HG02840 (cell line): ENCODE results near the gene RAD51B.
A peak's percentile ranks its signal among the peaks of the same experiment; 100 is the strongest.

Experiments used
- ATAC-seq: cut with Tn5 transposase; IDR thresholded peaks from one replicate; pipeline ENCODE4 v1.9.1; 2021; ENCODE audit warnings: mild to moderate bottlenecking, moderate library complexity, moderate number of reproducible peaks; ENCODE audit not compliant: unreplicated experiment, low FRiP score

Gene RAD51B

DNA sequence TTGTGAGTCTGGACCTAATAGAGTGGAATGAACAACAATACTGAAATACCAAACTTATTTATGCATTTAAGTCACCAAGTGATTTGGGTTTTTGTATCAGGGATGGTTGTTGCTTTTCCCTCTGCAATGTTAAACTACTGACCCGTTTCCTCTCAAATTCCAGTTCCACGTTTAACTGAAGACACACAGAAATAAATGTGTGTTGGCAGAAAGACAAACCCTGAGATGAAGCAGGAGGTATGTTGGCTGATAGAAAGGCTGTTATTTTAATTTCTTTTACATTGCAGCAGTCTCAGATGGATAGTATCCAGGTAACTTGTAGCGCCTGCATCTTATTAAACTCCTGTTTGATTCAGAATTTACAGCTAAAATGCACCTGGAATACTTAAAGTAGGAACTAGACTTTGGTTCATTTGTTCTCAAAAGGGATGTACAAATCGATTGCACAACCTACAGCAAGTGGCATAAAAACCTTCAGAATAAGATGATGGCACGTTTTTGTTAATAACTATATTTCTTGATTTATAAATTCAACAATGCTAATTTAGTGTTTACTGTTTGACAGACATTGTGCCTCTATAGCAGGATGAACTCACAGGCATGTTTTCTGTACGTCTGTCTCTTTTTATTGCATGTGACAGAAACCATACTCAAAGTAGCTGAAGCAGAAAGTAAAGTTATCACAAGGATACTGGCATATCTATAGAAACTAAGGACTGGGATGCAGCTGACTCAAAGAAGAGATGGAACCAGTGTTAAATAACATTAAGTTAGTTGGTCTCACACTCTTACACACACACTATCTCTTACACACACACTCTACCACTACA is 567.6 kb downstream of the RAD51B start:
- ATAC-seq = no peak

DNA sequence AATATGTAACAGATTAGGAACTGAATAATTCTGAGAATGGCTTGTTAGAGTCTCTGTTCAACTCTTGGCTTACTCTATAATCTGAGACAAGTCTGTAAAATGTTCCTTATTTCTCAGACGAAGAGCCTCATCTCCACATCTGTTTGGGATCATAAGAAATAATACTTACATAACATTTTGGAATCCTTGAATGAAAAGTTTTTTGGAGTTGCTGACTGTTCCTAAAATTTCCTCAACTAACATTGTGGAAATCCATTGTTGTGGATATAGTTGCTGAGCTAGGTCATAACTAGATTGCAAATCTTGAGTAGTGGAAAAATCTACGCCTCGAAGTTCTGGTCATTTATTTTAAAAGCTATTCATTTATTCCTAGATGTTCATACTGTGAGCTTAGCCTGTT is 570.4 kb downstream of the RAD51B start:
- no peak for ATAC-seq

DNA sequence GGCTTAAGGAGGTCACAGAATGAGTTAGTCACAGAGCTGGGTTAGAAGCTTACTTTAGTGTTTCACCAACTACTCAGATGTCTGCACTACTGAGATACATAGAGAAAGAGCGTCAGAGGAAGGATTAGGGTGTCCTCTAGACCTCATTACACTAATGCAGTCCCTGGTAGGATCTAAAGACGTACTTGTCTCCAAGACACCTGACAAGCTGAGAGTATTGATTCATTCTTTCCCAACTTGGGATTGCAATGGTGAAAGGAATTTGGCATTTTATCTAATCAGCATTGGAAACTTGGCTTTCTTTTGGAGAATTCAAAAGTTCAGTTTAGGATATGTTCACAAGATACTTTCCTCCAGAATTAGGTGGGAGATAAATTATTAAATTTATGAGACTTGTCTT is 571.2 kb downstream of the RAD51B start:
- no peak for ATAC-seq

DNA sequence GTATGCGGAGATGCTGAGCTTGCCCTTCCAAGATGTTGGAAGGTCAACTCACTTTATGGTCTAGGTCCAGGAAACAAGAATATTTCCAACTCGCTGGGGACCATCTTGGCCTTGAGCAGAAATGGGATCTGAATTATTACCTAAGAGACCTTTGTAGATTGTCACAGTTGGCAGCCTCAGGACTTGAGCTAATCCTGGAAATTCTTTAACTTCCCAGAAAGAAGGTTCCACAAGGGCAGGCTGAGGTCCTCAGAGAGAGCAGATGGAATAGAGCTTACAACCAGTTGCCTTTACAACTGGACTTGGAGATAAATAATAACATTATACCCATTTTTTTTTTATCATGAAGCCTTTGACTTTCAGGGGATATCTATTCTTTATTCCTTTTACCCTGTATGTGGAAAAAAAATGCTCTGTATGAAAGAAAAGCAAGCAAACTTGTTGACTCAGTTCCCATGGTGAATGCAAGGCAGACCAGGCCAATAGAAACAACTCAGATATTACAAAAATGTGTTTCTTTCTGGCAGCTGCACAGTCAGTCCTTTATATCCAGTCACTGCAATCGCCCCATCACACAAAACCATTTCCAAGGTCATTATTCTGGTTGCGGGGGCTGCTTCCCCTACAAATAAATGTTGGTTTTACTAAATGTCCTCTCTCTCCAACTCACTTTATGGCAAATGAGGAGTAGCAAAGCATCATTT is 571.9 kb downstream of the RAD51B start:
- ATAC-seq = no peak

DNA sequence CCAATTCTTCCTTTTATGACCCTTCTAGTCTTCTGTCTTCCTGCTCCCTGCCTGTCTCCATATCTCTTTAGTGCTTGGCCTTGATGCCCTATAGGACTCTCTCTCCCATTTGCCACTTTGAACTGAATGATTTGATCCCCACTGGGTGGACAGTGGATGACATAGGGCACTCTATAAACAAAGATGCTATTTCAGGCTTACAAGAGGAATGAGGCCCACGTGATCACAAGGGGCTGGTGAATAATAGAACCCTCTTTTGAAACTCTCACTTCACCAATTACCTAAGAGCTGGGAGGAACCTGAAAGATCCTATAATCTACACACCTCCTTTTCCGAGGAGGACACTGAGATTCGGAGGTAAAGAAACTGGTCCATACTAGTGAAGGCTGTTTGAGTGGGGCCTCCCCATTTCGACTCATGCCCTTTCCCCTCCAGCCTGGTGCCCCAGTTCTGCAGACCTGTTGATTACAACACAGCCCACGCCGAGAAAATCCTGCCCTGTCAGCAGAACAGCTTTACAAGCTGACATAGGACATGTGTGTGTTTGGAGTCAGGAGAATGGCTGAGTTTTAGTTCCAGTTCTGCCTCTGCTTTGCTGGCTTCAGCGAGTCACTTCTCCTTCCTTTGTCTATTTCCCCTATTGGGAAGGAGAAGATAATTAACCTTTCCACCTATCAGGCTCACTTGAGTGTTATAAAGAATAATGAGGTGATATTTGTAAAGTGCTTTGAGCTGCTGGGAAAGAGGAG is 573.0 kb downstream of the RAD51B start:
- no peak for ATAC-seq

DNA sequence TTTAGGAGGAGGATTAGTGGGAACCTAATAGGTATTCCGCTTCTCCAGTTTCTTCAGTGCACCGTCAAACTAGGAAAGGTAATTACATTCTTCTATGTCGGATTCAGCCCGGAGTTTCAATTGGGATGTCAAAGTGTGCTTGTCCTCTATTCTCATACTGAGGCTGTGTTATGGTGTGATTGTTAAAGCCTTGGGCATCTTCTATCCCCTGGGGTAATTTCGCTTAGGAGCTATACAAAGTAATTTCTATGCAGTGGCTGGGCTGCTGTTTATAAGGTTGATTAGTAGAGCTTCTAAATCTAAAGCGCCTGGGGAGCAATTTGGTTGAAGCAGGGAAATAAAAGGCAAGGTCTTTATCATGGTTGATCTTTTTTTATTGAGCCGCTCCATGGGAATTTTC is 573.7 kb downstream of the RAD51B start:
- ATAC-seq = no peak

DNA sequence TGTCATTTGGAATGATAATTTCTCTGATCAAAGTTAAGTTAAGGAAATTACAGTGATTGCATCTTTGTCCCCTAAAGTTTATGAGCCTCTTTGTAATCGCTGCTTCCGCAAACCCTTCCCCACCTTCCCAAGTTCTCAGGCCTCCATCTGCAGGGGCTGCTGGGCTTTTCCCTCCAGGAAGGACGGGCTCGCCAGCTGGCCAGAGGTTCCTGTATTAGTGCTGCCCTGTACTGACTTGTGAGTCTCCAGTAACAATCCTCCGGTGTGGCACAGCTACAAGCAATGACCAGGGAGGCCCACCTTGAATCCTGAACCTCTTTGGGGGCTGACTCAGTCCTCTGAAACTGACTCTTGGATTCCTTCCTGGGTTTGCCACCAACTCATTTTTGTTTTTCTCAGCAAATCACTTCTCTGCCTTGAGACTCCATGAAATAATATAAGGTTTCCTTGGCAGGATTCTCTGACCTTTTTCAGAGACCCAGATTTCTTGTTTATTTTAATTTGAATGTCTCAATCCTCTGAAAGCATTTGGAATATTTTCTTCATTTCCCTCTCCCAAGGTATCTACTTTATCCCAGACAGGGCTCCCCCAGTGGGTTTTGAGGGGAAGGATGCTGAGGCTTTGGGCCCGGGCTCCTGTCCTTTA is 574.7 kb downstream of the RAD51B start:
- ATAC-seq = no peak

DNA sequence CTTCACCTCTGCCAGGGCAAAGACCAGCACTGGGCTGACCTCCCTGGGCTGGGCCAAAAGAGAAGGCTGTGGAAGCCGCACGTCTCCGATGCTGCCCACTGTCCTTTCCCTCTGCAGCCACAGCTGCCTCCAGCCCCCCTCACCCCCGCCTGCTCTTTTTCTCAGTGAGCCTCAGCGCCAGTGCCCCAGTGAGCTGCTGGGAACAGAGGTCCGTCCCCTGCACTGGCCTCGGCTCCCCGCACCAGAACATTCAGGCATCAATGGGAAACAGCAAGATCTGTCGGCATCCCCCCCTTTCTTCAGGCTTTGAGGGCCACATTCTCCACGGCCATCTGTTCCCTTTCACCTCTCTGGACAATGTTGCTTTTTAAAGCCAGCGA is 575.2 kb downstream of the RAD51B start:
- no peak for ATAC-seq

DNA sequence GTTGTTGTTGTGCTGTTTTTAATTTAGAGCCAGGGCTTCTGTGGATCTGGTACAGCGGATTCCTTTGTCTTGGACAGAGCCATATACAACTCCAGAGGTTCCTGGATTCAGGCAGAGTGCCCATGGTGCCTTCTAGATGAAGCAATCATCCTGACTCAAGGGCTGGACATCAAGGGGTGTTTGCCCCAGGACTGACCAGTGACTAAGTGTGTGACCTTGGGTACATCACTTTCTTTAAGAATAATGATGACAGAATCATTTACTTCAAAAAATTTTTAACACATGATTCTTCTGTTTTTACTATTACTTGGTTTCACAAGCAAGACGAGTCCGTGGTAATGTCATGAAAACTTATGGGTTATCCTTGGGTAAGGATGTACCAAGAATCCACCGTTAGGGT is 576.0 kb downstream of the RAD51B start:
- ATAC-seq = no peak

DNA sequence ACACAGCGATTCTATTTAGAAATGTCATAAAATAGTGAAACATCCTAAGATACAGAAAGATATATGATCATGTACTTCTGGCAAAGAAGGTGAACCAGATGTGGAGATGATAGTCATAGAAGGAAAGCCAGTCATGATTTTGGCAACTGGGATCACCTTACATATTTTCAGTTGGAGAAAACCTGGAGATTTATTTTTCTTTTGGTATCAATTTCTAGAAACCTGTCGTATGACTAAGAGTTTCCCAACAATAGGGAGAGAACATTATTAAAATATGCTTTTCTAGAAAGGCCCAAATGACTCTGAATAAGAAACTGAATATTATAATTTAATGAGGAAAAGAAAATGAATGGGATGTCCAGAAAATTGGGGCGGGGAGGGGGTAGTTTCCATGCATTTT is 576.9 kb downstream of the RAD51B start:
- no peak for ATAC-seq

DNA sequence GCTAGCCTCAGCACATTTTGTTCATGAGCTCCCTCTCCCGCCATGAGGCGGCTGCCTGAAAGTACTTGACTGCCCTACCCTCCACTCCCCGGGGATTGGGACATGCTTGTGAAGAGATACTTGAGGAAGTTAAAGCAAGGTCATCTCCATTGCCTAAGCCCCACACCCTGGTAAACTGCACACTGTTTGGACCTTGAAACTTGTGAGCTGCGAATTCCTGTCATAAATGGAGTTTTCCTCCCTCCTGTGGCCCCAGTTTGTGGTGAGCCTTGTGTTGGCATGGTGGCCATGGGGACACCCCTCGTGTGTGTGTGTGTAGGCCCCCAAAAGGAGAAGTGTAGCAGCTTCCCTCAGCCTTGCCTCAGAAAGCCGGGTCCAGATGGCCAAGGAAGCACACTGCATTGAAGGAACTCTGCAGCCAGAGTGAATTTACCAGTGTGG is 577.8 kb downstream of the RAD51B start:
- no peak for ATAC-seq

DNA sequence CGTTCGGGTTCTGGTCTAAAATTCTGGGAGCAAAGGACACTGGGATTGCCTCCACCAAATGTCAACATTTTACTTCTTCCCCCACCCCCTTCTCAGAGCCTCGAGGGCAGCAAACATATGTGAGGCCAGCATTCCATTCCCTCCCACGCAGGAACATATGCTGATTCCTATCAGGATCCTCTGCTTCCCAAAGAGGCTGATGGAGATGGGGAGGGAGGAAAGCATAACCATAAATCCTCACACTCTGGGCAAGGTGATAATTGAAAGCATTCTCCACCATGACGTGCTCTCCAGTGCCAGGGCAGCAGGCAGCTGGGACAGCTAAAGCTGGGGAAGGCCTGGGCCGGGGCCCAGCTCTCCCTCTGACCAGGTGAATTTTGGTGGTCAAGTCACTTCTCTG is 578.2 kb downstream of the RAD51B start:
- ATAC-seq = no peak

DNA sequence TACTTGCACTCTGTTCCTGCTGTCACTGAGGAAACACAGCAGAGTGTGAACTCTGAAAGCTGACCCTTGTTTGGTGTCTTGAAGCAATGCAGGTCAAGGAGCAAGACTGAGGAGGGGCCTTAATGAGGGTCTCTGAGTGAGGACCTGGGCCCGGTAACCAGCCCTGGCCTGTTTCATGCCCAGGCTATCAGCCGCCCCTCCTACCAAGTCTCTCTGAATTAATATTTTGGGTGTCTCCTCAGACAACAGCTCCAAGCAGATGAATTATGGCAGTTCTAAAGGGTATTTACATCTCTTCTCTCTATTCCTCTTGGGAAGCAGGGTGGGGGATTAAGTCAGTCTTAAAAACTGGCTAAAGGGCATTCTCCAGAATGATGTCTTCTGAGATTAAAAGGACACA is 578.8 kb downstream of the RAD51B start:
- ATAC-seq = no peak

DNA sequence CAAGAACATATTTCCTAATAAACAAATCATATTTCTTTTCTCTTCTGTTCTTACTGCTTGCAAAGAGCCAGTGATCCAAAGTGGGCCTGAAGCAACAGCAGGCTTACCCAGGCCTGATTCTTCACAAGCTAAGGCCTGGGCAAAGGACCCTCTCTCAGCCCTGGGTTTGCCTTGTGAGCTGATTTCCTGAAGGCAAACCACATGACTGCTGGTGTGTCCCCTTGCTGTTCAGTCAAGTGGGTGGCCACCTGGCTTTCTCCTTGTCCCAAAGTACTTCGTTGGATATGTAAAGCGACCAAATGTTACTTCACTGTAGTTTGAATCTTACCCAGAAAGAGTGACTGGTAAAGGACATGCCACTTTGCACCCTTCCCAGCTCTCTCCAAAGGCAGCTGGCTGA is 580.4 kb downstream of the RAD51B start:
- no peak for ATAC-seq

DNA sequence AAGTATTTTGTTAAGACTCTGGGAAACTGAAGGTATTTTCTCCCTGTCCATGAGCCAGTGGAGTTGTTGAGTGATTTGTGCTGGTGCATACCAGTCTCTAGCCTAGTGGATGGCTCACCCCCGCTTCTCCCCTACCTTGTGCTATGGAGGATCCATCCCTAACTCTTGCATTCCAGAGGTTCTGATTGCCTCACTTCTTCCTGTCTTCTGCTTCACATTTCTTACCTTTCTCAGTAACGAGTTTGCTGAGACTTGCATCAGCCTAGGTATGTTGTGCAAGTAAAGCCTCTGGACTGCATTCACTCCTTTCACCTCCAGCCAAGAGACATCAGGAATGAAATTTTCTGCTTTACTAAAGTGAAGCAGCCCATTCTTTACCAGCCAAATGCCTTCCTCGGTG is 581.7 kb downstream of the RAD51B start:
- no peak for ATAC-seq

DNA sequence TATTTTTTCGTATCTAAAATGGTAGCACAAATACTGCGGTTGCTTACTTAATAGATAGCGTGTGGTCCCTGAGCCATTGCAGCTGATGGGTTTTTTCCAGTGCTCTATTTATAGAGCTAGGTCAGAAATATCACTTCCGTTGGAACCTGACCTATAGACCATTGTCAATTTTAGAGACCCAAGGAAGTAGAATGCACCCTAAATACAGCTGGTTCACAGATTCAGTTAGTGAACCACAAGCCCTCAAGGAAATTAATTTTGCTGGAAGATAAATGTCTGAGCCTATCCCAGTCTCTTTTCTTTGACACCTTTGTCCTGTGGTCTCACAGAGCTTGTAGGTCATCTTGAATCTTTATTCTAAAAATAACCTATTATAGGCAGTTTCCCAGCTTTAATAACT is 582.3 kb downstream of the RAD51B start:
- peak; percentile 68 for ATAC-seq

DNA sequence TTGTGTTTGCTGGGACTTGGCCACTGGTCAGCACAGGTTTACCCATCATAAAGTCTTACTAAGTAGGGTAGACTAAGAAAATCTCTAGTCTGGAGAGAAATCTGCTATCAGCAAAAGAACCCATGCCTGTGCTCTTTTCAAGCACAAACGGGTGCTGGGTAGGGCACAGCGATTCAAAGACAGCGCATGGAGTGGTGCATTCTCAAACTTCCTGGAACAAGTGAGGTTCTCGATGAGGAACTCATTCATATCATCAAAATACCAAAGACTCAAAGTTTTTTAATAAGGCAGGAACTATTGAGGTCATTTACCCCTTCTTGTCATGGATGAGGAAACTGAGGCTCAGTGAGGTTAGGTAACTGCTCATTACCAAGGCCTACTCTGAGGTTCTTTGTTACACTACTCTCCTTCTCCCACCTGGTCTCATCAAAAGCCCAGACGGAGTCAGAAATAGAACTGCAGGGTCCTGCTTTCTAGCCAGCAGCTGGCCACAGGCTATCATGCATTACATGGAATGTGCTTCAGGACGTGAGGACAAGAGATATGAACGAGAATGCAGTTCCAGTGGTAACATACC is 583.0 kb downstream of the RAD51B start:
- ATAC-seq = no peak

DNA sequence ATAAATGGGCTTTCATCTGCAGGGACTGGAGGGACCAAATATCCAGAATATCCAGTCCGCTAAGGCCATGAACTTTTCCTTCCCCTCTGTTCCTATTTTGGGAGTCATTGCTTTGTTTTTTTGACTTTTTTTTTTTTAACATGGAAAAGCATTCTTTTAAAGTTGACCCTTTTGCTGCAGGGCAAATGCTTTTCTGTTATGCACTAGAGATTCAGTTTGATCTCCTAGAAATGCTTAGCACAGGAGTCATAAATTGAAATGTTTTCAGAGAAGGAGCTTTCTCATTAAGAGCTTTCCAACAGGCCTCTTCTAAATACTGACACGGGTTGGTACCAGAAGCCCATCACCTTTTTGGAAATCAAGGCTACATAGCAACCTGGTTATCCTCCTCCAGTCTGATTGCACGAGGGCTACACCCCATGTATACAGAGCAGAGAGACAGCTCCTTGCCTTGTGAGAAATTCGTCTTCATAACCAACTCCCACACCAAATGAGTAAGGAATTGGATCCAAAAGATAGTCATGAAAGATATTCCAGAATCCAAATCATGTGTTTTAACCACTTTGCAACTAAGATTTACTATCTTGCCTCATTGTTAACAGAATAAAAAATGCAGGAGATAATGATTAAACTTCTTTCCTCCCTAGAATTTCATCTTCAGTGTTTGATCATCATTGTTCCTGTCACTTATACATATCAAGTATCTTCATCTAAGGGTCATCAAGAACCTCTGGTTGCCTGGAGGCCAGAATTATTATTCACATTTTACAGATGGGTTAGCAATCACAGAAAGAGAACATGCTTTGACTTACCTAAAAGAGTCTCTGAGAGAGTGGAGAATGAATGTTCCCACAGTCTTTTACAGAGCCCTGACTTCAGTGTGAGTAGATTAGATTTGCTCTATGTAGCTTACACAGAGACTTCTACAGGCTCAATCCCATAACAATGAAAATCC is 583.9 kb downstream of the RAD51B start:
- ATAC-seq = no peak

DNA sequence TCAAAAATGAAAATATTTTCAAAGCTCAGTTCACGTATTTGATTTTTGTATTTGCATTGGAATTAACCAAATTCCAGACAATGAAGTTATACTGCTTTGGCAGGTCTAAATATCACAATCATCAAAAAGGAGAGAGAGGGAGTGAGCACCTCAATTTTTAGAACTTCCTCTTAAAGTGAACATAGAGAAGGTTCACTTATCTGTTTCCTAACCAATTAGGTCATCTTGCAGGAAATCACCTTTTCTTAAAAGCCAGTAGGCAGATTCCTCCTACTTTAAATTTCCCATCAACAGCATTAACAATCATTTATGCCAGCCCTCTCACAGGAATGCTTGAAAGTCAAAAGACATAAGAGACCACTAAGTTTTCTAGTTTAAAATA is 584.6 kb downstream of the RAD51B start:
- no peak for ATAC-seq
